Skeletal muscle satellite cell (primary cell): ENCODE data around the gene TRIB2.
A peak's percentile ranks its signal among the peaks of the same experiment; 100 is the strongest.

Experiments
- H3K27me3 ChIP-seq: 2 replicates; pipeline ENCODE4 v1.7.0; 2013; ENCODE audit warnings: low read length; ENCODE audit not compliant: control insufficient read depth, insufficient read depth
- H3K36me3 ChIP-seq: 2 replicates; pipeline ENCODE4 v1.7.0; 2013; ENCODE audit warnings: mild to moderate bottlenecking, control low read depth, low read length; ENCODE audit not compliant: insufficient read depth
- H3K4me1 ChIP-seq: 2 replicates; pipeline ENCODE4 v1.7.0; 2013; ENCODE audit warnings: low read length; ENCODE audit not compliant: control insufficient read depth, insufficient read depth
- H3K4me2 ChIP-seq: 2 replicates; pipeline ENCODE4 v1.7.0; 2013; ENCODE audit warnings: mild to moderate bottlenecking, low read length
- H3K4me3 ChIP-seq: 2 replicates; pipeline ENCODE4 v1.7.0; 2013; ENCODE audit warnings: low read length
- H3K9ac ChIP-seq: 2 replicates; pipeline ENCODE4 v1.7.0; 2013; ENCODE audit warnings: mild to moderate bottlenecking, low read depth, low read length, moderate library complexity
- H3K9me3 ChIP-seq: replicated peaks from 2 replicates; pipeline ENCODE4 v1.7.0; 2013; ENCODE audit warnings: mild to moderate bottlenecking, control low read depth, low read length

Gene TRIB2

DNA sequence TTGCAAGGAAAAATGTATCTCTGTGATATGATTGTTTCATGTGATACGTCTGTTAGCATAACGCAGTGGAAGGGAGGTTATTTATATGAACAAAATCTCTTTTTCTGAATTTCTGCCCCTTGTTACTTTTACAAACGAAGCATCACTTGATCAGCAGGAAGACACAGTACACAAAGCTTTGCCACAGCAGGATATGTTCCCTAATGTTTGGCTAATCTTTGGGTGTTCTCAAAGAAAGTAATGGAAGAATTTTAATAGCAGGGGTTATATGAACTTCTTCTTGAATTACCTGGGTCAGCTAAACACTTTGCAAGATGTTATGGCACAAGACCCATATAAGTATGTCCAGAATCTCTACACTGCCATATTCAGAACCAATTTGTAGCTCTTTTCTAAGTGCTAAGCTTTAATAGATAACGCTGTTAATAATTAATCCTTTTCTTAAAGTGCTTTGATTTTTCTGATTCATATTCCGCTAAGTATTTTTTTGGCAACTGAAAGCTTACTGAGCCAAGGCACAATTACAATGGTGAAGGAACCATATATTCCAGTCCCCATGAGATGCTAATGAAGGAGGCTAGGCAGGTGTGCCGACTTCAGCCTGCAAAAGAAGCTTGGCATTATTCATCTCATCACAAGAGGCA lies 33.2 kb upstream of the TRIB2 start:
- Histone ChIP-seq H3K4me2 (no peak overlapping the region), H3K9me3 (no peaks in the 10 kb centered on the region), H3K36me3 (no peaks in the 10 kb centered on the region), H3K27me3 (no peaks in the 10 kb centered on the region), H3K9ac (no peak overlapping the region), H3K4me3 (no peak overlapping the region), H3K4me1 (peaks cover 9% of the 10 kb centered on the region)

DNA sequence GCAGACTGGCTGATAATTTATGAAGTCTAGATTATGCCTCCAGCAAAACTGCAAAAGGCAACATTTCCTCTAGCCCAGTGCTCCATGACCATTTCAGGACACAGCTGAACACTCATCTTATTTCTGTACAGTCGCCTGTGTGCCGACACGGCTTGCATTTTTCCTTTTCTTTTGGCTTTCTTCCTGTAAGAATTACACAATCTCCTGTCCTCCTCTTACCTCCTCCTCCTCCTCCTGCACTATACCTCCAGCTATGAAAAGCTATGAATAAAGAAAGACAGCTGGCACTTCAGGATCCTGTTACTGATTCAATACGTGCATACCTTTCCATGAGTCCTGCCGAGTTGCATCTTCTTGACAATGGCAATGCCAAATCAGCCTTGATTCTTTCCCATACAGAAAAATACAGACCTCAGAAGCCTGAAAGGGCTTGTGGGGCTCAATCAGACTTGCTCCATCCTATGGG lies 32.2 kb upstream of the TRIB2 start:
- Histone ChIP-seq H3K36me3 (no peaks in the 10 kb centered on the region), H3K4me3 (no peak overlapping the region), H3K9ac (no peak overlapping the region)

GRCh38 chr2:12685145-12685544 lies 31.6 kb upstream of the TRIB2 start:
- Histone ChIP-seq H3K27me3 (no peaks in the 10 kb centered on the region), H3K4me2 (no peak overlapping the region), H3K36me3 (no peaks in the 10 kb centered on the region), H3K4me3 (no peak overlapping the region), H3K9ac (no peak overlapping the region), H3K9me3 (no peaks in the 10 kb centered on the region), H3K4me1 (peaks cover 9% of the 10 kb centered on the region)

More for the DNA sequence above, 32.2 kb upstream of the TRIB2 start:
- peaks cover 9% of the 10 kb centered on the region for H3K4me1 ChIP-seq
- peak overlapping the region; percentile 50 for H3K4me2 ChIP-seq
- H3K27me3 ChIP-seq: no peaks in the 10 kb centered on the region
- H3K9me3 ChIP-seq: no peaks in the 10 kb centered on the region

DNA sequence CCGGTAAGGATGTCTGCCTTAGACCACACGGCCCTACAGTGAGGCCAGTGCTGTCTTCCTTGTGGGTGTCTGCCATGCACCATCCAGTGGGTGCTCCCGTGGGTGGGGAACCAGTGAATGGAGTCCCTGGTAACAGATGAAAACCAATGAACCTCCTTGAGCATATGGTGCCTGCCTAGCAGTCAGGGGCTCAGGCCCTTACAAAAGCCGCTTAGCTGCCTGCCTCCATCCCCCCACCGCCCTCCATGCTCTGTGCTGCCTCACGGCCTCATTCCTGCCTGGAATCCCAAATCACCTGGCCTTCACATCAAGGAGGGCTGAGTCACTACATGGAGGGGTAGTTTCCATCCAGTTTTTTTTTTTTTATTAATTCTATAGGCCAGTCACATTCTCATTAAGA lies 30.8 kb upstream of the TRIB2 start:
- Histone ChIP-seq H3K36me3 (no peaks in the 10 kb centered on the region), H3K27me3 (no peaks in the 10 kb centered on the region), H3K4me1 (peaks cover 9% of the 10 kb centered on the region), H3K9ac (no peak overlapping the region), H3K9me3 (no peaks in the 10 kb centered on the region), H3K4me3 (no peak overlapping the region), H3K4me2 (no peak overlapping the region)

- Histone ChIP-seq H3K36me3 (no peaks in the 10 kb centered on the region), H3K27me3 (no peaks in the 10 kb centered on the region), H3K4me2 (no peak overlapping the region), H3K4me3 (no peak overlapping the region), H3K9me3 (no peaks in the 10 kb centered on the region), H3K9ac (no peak overlapping the region), H3K4me1 (peaks cover 9% of the 10 kb centered on the region)
Measured at GRCh38 chr2:12686708-12687283, 29.9 kb upstream of the TRIB2 start.

DNA sequence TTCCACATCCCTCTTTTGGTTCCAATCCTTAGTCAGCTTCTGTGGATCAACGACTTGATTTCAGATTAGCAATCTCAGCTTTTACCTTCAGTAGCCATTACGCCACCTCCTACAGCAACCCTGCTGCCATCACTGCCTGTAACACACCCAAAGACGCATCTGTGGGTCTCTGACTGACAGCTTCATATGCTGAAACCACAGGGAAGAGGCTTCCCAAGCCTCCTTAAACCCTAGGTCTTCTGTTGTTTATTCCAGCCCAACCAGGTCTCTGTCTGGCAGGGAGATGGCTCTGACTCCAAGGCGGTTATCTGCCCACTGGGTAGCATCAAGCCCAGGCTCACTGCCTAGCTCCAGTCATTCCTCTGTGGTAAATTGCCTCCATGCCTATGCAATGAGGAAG lies 28.6 kb upstream of the TRIB2 start:
- Histone ChIP-seq H3K27me3 (no peaks in the 10 kb centered on the region), H3K4me2 (no peak overlapping the region), H3K4me1 (peaks cover 9% of the 10 kb centered on the region), H3K36me3 (no peaks in the 10 kb centered on the region), H3K9me3 (no peaks in the 10 kb centered on the region), H3K4me3 (no peak overlapping the region), H3K9ac (no peak overlapping the region)

DNA sequence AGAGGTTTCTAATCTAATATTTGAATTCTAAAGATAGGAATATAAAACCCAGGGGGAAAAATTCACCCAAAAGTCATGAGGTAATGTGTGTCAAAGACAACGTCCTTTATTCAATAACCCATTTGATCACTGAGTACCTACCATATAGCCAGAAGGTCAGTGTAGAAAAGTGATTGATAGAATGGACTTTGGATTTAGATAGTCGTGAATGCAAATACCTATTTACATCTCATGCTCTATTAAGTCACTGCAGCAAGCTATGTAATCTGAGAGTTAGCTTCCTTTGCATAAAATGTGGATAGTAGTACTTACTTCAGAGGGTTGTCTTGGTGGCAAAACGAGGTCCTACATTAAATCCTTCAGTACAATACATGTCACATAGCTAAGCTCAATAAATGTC lies 27.8 kb upstream of the TRIB2 start:
- H3K4me3 ChIP-seq: no peak overlapping the region
- H3K9me3 ChIP-seq: no peaks in the 10 kb centered on the region
- peaks cover 9% of the 10 kb centered on the region for H3K4me1 ChIP-seq
- H3K4me2 ChIP-seq: no peak overlapping the region
- H3K27me3 ChIP-seq: no peaks in the 10 kb centered on the region
- no peaks in the 10 kb centered on the region for H3K36me3 ChIP-seq
- H3K9ac ChIP-seq: no peak overlapping the region

DNA sequence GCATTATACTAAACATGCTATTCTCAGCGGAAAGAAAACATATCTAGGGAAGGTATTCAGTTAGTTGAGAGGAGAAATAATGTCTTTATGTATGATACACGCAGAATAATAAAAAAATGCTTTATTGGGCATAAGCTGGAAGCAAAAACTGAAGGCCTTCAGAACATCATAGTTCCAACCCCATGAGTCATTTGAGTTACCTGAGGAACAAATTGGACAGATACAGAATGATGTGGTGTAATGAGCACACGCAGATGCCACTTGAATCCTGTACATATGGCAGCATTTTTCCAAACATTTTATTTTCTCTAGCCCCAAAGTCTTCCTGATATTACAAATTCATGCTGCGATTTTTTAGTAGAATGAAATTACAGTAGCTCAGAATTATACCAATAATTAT lies 23.2 kb upstream of the TRIB2 start:
- Histone ChIP-seq H3K4me1 (no peaks in the 10 kb centered on the region), H3K4me2 (no peak overlapping the region), H3K4me3 (no peak overlapping the region), H3K36me3 (no peaks in the 10 kb centered on the region), H3K9me3 (no peaks in the 10 kb centered on the region), H3K9ac (no peak overlapping the region), H3K27me3 (no peaks in the 10 kb centered on the region)

- H3K4me3 ChIP-seq: no peak overlapping the region
- no peak overlapping the region for H3K4me2 ChIP-seq
- H3K27me3 ChIP-seq: no peaks in the 10 kb centered on the region
- no peak overlapping the region for H3K9ac ChIP-seq
- no peaks in the 10 kb centered on the region for H3K4me1 ChIP-seq
- H3K9me3 ChIP-seq: no peaks in the 10 kb centered on the region
- H3K36me3 ChIP-seq: no peaks in the 10 kb centered on the region
Measured at GRCh38 chr2:12694990-12695774, 21.6 kb upstream of the TRIB2 start.

DNA sequence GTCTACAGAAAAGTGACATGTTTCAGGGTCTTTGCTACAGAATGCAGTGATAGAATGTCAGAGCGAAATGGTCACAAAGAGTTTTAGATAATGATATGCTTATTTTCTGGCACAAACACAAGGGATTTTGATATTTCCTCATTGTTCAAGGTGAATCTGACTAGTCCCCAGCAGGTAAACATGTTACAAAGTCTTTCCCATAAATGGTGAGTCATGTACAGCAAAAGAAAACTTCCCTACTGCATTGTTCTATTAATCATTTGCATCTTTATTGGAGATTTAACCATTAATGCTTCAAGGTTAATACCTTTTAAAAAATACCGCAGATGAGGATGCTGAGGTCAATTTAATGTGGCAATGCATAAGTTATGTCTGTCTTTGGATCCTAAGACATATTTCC lies 19.1 kb upstream of the TRIB2 start:
- Histone ChIP-seq H3K36me3 (no peaks in the 10 kb centered on the region), H3K4me3 (no peak overlapping the region), H3K27me3 (no peaks in the 10 kb centered on the region), H3K4me1 (peaks cover 21% of the 10 kb centered on the region), H3K9me3 (no peaks in the 10 kb centered on the region), H3K9ac (no peak overlapping the region), H3K4me2 (no peak overlapping the region)

- no peak overlapping the region for H3K4me2 ChIP-seq
- H3K9ac ChIP-seq: no peak overlapping the region
- no peak overlapping the region for H3K4me3 ChIP-seq
- H3K4me1 ChIP-seq: peaks cover 42% of the 10 kb centered on the region
- no peaks in the 10 kb centered on the region for H3K9me3 ChIP-seq
- no peaks in the 10 kb centered on the region for H3K27me3 ChIP-seq
- no peaks in the 10 kb centered on the region for H3K36me3 ChIP-seq
Measured at GRCh38 chr2:12700989-12701388, 15.7 kb upstream of the TRIB2 start.
